DOHH2 (cell line): Measurements from ENCODE around the gene CCDC144A.
"Not testable (repeated sequence)": the region's sequence is repeated elsewhere in the genome, so short reads cannot be mapped to it uniquely, and the experiment has no call there.

ENCODE experiments used
- EZH2phosphoT487 ChIP-seq: fragments of 200-600 bp; sonication (generic); IDR thresholded peaks from 2 replicates; pipeline ENCODE4 v1.6.1; 2017; ENCODE audit warnings: borderline replicate concordance, mild to moderate bottlenecking, antibody characterized with exemption, low read length, moderate library complexity, mixed read lengths
- TF ChIP-seq, protein P1 (sequence below): fragments of 200-600 bp; sonication (generic); IDR thresholded peaks from one replicate; pipeline ENCODE4 v1.5.1; 2014; ENCODE audit warnings: antibody characterized with exemption, mild to moderate bottlenecking, low read depth, low read length; ENCODE audit not compliant: poor library complexity, severe bottlenecking

DNA sequence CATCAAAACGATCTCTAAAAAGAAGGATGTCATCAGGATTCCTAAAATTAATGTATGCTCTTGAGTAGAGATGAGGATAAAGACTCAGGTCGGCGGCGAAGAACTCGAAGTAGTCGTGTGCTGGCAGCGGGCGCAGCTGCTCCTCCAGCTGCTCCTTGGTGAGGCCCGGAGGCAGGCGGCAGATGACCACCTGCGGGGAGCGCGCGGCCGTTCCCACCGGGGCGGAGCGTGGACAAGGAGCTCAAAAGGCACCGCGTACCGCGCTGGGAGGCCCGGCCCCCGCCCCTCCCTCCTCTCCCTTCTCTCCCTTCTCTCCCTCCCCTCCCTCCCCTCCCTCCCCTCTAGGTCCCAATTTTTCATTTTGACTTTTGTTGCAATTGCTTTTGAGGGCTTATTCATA is 56.5 kb downstream of the CCDC144A start:
- TF ChIP-seq, protein P1, sequence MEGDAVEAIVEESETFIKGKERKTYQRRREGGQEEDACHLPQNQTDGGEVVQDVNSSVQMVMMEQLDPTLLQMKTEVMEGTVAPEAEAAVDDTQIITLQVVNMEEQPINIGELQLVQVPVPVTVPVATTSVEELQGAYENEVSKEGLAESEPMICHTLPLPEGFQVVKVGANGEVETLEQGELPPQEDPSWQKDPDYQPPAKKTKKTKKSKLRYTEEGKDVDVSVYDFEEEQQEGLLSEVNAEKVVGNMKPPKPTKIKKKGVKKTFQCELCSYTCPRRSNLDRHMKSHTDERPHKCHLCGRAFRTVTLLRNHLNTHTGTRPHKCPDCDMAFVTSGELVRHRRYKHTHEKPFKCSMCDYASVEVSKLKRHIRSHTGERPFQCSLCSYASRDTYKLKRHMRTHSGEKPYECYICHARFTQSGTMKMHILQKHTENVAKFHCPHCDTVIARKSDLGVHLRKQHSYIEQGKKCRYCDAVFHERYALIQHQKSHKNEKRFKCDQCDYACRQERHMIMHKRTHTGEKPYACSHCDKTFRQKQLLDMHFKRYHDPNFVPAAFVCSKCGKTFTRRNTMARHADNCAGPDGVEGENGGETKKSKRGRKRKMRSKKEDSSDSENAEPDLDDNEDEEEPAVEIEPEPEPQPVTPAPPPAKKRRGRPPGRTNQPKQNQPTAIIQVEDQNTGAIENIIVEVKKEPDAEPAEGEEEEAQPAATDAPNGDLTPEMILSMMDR, result not testable (repeated sequence)
- not testable (repeated sequence) for TF ChIP-seq EZH2phosphoT487
